ENCODE results near the gene IGLL1. TPM values are rescaled to one million over a fixed set of nuclear protein-coding genes. Genes with fewer than 3 reads are reported as not detected.

IGLL1 gene
- polyA plus RNA-seq, 1 donor (not counting 4 experiments of a cell fraction or from before 2014, with no cell fraction given) = not detected

DNA sequence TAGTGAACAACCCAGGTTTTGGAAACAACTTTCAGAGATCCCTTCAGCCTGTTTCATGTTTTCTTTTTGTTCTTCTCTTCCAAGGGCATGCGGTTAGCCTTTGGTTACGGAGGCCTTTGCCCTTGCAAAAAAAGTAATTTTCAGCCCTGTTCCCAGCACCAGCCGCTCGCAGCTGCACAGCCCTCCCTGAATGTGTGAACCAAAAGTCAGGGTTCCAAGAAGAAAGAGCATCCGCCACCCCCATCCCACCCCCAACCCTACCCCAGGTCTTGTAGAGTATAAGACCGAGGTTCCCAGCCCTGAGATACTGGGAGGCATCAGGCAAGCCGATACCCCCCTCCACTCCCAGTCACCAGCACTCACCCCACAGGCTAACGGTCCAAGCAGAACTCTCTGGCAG, 56.4 kb downstream of the IGLL1 start:
- Histone ChIP-seq H3K9me1 (ENCODE audit: control insufficient read depth, extremely low read depth, insufficient read depth, low read length) (no peaks in the 10 kb centered on the region), H3K9me3 (ENCODE audit: control insufficient read depth, low read depth, low read length) (no peaks in the 10 kb centered on the region), H3K27me3 (ENCODE audit: control insufficient read depth, extremely low read depth, insufficient read depth, low read length) (peaks cover 6% of the 10 kb centered on the region), H3K4me3 (ENCODE audit: control insufficient read depth in 2 of 3, extremely low read depth in 1 of 3, insufficient read depth in 2 of 3, low read depth in 1 of 3, low read length in 3 of 3) (no peak overlapping the region), H2AFZ (ENCODE audit: control insufficient read depth, low read length) (no peak overlapping the region), H3K27ac (ENCODE audit: control insufficient read depth, insufficient read depth, low read length) (no peak overlapping the region), H3K79me2 (ENCODE audit: control insufficient read depth, insufficient read depth, low read length) (no peaks in the 10 kb centered on the region), H3K4me1 (ENCODE audit: control insufficient read depth, extremely low read depth, insufficient read depth, low read length) (peaks cover 3% of the 10 kb centered on the region), H3K9ac (ENCODE audit: control insufficient read depth, extremely low read depth, insufficient read depth, low read length) (no peak overlapping the region), H3K36me3 (ENCODE audit: control insufficient read depth in 2 of 2, extremely low read depth in 1 of 2, insufficient read depth in 2 of 2, low read length in 2 of 2) (no peaks in the 10 kb centered on the region), H4K20me1 (ENCODE audit: control insufficient read depth, extremely low read depth, insufficient read depth, low read length) (no peaks in the 10 kb centered on the region), H3K4me2 (ENCODE audit: control insufficient read depth, extremely low read depth, insufficient read depth, low read depth, low read length) (no peak overlapping the region)
- FAIRE-seq = no peak
- dilution Hi-C loops (cut with MboI; ENCODE audit: extremely low pct_ligation_motif_present, low sequenced_read_pairs) = no loop called here
- TF ChIP-seq EZH2 (IDR thresholded peaks at IDR 0.05; ENCODE audit: low read length) = no peak
- TF ChIP-seq, protein P1, sequence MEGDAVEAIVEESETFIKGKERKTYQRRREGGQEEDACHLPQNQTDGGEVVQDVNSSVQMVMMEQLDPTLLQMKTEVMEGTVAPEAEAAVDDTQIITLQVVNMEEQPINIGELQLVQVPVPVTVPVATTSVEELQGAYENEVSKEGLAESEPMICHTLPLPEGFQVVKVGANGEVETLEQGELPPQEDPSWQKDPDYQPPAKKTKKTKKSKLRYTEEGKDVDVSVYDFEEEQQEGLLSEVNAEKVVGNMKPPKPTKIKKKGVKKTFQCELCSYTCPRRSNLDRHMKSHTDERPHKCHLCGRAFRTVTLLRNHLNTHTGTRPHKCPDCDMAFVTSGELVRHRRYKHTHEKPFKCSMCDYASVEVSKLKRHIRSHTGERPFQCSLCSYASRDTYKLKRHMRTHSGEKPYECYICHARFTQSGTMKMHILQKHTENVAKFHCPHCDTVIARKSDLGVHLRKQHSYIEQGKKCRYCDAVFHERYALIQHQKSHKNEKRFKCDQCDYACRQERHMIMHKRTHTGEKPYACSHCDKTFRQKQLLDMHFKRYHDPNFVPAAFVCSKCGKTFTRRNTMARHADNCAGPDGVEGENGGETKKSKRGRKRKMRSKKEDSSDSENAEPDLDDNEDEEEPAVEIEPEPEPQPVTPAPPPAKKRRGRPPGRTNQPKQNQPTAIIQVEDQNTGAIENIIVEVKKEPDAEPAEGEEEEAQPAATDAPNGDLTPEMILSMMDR (optimal IDR thresholded peaks at IDR 0.05 in 1 of 3, IDR thresholded peaks at IDR 0.05 in 1 of 3, conservative IDR thresholded peaks at IDR 0.05 in 1 of 3; ENCODE audit: extremely low read depth in 1 of 3, insufficient read depth in 2 of 3, low read length in 3 of 3) = no peak
- no peak for DNase-seq (ENCODE audit: low read depth, low spot score)

Small RNA genes lying within 50 kb of the gene (small RNA-seq; reads per million reads assigned to genes)
- 0 reads per million in 3 experiments for gene AP000346.3 (ENCODE audit: insufficient read length in 3 of 3, low read depth in 3 of 3, low replicate concordance in 1 of 3)

Other genes starting within 250 kb of the IGLL1 start
- gene DRICH1, start 52.0 kb upstream of the IGLL1 start, polyA plus RNA-seq = 0.09 to 0.12 TPM in 2 of 3 replicates, not detected in the other
- gene RGL4, start 110.7 kb upstream of the IGLL1 start, polyA plus RNA-seq = not detected in 3 replicates
- gene ZNF70, start 170.8 kb upstream of the IGLL1 start, polyA plus RNA-seq = 0.46 to 0.82 TPM (median 0.55 TPM) in 3 replicates
- gene VPREB3, start 174.1 kb upstream of the IGLL1 start, polyA plus RNA-seq = 0.19 TPM in 1 of 3 replicates, not detected in the others
- gene C22orf15, start 182.7 kb upstream of the IGLL1 start, polyA plus RNA-seq = 0.06 TPM in 1 of 3 replicates, not detected in the others
- 10.4 to 14.8 TPM (median 10.6 TPM) in 3 replicates for gene CHCHD10, start 187.7 kb upstream of the IGLL1 start, polyA plus RNA-seq
- gene MMP11, start 192.6 kb upstream of the IGLL1 start, polyA plus RNA-seq = 0.06 to 0.20 TPM (median 0.13 TPM) in 3 replicates
- gene SMARCB1, start 206.7 kb upstream of the IGLL1 start, polyA plus RNA-seq = 70.0 to 108 TPM (median 95.2 TPM) in 3 replicates